Measurements from ENCODE around the gene DHRS2.

DHRS2 gene

GRCh38 chr14:23600806-23601205 is 35.4 kb upstream of the DHRS2 start:
- Histone ChIP-seq H3K4me3 (replicated peaks; ENCODE audit: low read depth, low read length) (no peak overlapping the region), H3K27me3 (replicated peaks; ENCODE audit: control insufficient read depth, insufficient read depth, low read length) (no peaks in the 10 kb centered on the region), H3K36me3 (ENCODE audit: control insufficient read depth, insufficient read depth, low read length) (no peaks in the 10 kb centered on the region)
- TF ChIP-seq CTCF (IDR thresholded peaks at IDR 0.05; ENCODE audit: insufficient read depth, low read length, poor library complexity, severe bottlenecking), result no peak
- no peak for DNase-seq (ENCODE audit: extremely low read depth, insufficient read length)

- H3K36me3 ChIP-seq (ENCODE audit: control insufficient read depth, insufficient read depth, low read length), result no peaks in the 10 kb centered on the region
- no peak for DNase-seq (ENCODE audit: extremely low read depth, insufficient read length)
- TF ChIP-seq CTCF (IDR thresholded peaks at IDR 0.05; ENCODE audit: insufficient read depth, low read length, poor library complexity, severe bottlenecking), result no peak
- H3K4me3 ChIP-seq (replicated peaks; ENCODE audit: low read depth, low read length), result no peak overlapping the region
- H3K27me3 ChIP-seq (replicated peaks; ENCODE audit: control insufficient read depth, insufficient read depth, low read length), result no peaks in the 10 kb centered on the region
These were observed 34.7 kb upstream of the DHRS2 start for GRCh38 chr14:23601424-23601823.

- no peak for TF ChIP-seq CTCF (IDR thresholded peaks at IDR 0.05; ENCODE audit: insufficient read depth, low read length, poor library complexity, severe bottlenecking)
- Histone ChIP-seq H3K36me3 (ENCODE audit: control insufficient read depth, insufficient read depth, low read length) (no peaks in the 10 kb centered on the region), H3K27me3 (replicated peaks; ENCODE audit: control insufficient read depth, insufficient read depth, low read length) (no peaks in the 10 kb centered on the region), H3K4me3 (replicated peaks; ENCODE audit: low read depth, low read length) (no peak overlapping the region)
- no peak for DNase-seq (ENCODE audit: extremely low read depth, insufficient read length)
These were observed 34.4 kb upstream of the DHRS2 start for GRCh38 chr14:23601845-23602180.

GRCh38 chr14:23602181-23603095 is 33.7 kb upstream of the DHRS2 start:
- Histone ChIP-seq H3K36me3 (ENCODE audit: control insufficient read depth, insufficient read depth, low read length) (no peaks in the 10 kb centered on the region), H3K27me3 (replicated peaks; ENCODE audit: control insufficient read depth, insufficient read depth, low read length) (no peaks in the 10 kb centered on the region), H3K4me3 (replicated peaks; ENCODE audit: low read depth, low read length) (no peak overlapping the region)
- TF ChIP-seq CTCF (IDR thresholded peaks at IDR 0.05; ENCODE audit: insufficient read depth, low read length, poor library complexity, severe bottlenecking), result no peak
- DNase-seq (ENCODE audit: extremely low read depth, insufficient read length), result no peak

DNA sequence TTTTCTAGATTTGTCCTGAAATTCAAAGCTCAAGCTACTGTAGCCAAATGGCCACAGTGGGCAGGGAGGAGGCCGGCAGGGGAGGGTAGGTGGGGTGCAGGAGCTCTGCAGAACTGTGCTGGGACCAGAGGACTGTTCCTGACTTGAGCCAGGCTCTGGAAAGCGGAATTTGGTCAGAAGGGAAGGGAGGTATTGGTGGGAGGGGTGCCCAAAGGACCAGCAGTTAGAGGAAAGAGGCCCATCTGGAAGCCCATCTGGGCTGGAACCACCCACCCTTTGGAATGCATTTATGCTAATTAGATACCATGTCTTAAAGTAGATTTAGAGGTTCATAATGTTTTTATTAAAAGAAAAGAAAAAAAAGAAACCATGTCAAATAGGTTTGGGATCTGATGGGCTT is 33.1 kb upstream of the DHRS2 start:
- H3K27me3 ChIP-seq (replicated peaks; ENCODE audit: control insufficient read depth, insufficient read depth, low read length), result no peaks in the 10 kb centered on the region
- H3K4me3 ChIP-seq (replicated peaks; ENCODE audit: low read depth, low read length), result no peak overlapping the region
- no peak for DNase-seq (ENCODE audit: extremely low read depth, insufficient read length)
- no peaks in the 10 kb centered on the region for H3K36me3 ChIP-seq (ENCODE audit: control insufficient read depth, insufficient read depth, low read length)
- TF ChIP-seq CTCF (IDR thresholded peaks at IDR 0.05; ENCODE audit: insufficient read depth, low read length, poor library complexity, severe bottlenecking), result no peak

Data from GM06990 (cell line).